IPS DF 4.7 (cell line): ENCODE data around the gene ZNF831.

Experiments
- DNase-seq: peaks from one replicate; pipeline ENCODE4 v3.0.0-alpha.2; 2013; ENCODE audit warnings: low spot score; ENCODE audit errors: extremely low read depth

The ZNF831 gene

GRCh38 chr20:59157531-59157930 lies 6.1 kb upstream of the ZNF831 start:
- DNase-seq = no peak

GRCh38 chr20:59157961-59158541 lies 5.6 kb upstream of the ZNF831 start:
- no peak for DNase-seq

GRCh38 chr20:59158673-59159072 lies 4.9 kb upstream of the ZNF831 start:
- DNase-seq = no peak

- DNase-seq = no peak
These were observed 4.5 kb upstream of the ZNF831 start for GRCh38 chr20:59159091-59159490.

GRCh38 chr20:59159493-59160376 lies 3.9 kb upstream of the ZNF831 start:
- no peak for DNase-seq

GRCh38 chr20:59160389-59161115 lies 3.1 kb upstream of the ZNF831 start:
- no peak for DNase-seq

- DNase-seq = no peak
These were observed 1.9 kb upstream of the ZNF831 start for GRCh38 chr20:59161721-59162120.

- DNase-seq = no peak
These were observed 1.2 kb downstream of the ZNF831 start for GRCh38 chr20:59164686-59165391.

- no peak for DNase-seq
These were observed 1.8 kb downstream of the ZNF831 start for GRCh38 chr20:59165396-59165795.

GRCh38 chr20:59165891-59166709 lies 2.5 kb downstream of the ZNF831 start:
- DNase-seq = no peak

GRCh38 chr20:59170406-59171349 lies 7.1 kb downstream of the ZNF831 start:
- no peak for DNase-seq

- no peak for DNase-seq
These were observed 8.4 kb downstream of the ZNF831 start for GRCh38 chr20:59171986-59172385.

- no peak for DNase-seq
These were observed 10.4 kb downstream of the ZNF831 start for GRCh38 chr20:59173938-59174491.

- no peak for DNase-seq
These were observed 11.4 kb downstream of the ZNF831 start for GRCh38 chr20:59175002-59175401.

- DNase-seq = no peak
These were observed 12.2 kb downstream of the ZNF831 start for GRCh38 chr20:59175861-59176260.

GRCh38 chr20:59176812-59177211 lies 13.2 kb downstream of the ZNF831 start:
- no peak for DNase-seq

- no peak for DNase-seq
These were observed 13.9 kb downstream of the ZNF831 start for GRCh38 chr20:59177266-59178250.

- DNase-seq = no peak
These were observed 15.5 kb downstream of the ZNF831 start for GRCh38 chr20:59178983-59179595.
